ENCODE results near the gene TNIP1. TPM values are rescaled to one million over a fixed set of nuclear protein-coding genes. Genes with fewer than 3 reads are reported as not detected.

The TNIP1 gene
- total RNA-seq, 1 donor from 2014 or later, result 99.6 TPM

- H3K27ac ChIP-seq, result peak overlapping the region; percentile 93
- ATAC-seq, result no peak
- H3K36me3 ChIP-seq, result peaks cover 71% of the 10 kb centered on the region
- no peak for TF ChIP-seq CTCF (IDR thresholded peaks at IDR 0.05)
- peaks cover 79% of the 10 kb centered on the region for H3K4me1 ChIP-seq
- no peaks in the 10 kb centered on the region for H3K27me3 ChIP-seq (ENCODE audit: low read depth)
- peak overlapping the region; percentile 89 for H3K4me3 ChIP-seq
- no peak for DNase-seq
- intact Hi-C loops (cut with DNase I), result no loop called here
- H3K9me3 ChIP-seq, result no peaks in the 10 kb centered on the region
Measured at GRCh38 chr5:151024440-151025249, 56.2 kb downstream of the TNIP1 start.

GRCh38 chr5:151023651-151024050 is 57.2 kb downstream of the TNIP1 start:
- no peak for TF ChIP-seq CTCF (IDR thresholded peaks at IDR 0.05)
- Histone ChIP-seq H3K27me3 (ENCODE audit: low read depth) (no peaks in the 10 kb centered on the region), H3K27ac (peak overlapping the region; percentile 93), H3K36me3 (peaks cover 61% of the 10 kb centered on the region), H3K4me1 (peaks cover 77% of the 10 kb centered on the region), H3K9me3 (no peaks in the 10 kb centered on the region), H3K4me3 (peak overlapping the region; percentile 89)
- intact Hi-C loops (cut with DNase I), result no loop called here
- peak; percentile 68 for DNase-seq
- peak; percentile 1 to 13 for ATAC-seq

- H3K36me3 ChIP-seq, result peaks cover 55% of the 10 kb centered on the region
- H3K4me3 ChIP-seq, result peak overlapping the region; percentile 89
- DNase-seq (peak; percentile 55), ATAC-seq (peak; percentile 6 to 10)
- intact Hi-C loops (cut with DNase I), result no loop called here
- peak overlapping the region; percentile 93 for H3K27ac ChIP-seq
- no peaks in the 10 kb centered on the region for H3K27me3 ChIP-seq (ENCODE audit: low read depth)
- peaks cover 74% of the 10 kb centered on the region for H3K4me1 ChIP-seq
- no peaks in the 10 kb centered on the region for H3K9me3 ChIP-seq
- TF ChIP-seq CTCF (IDR thresholded peaks at IDR 0.05), result no peak
Measured at GRCh38 chr5:151023047-151023615, 57.7 kb downstream of the TNIP1 start.

- H3K9me3 ChIP-seq, result no peaks in the 10 kb centered on the region
- peak overlapping the region; percentile 93 for H3K27ac ChIP-seq
- H3K27me3 ChIP-seq (ENCODE audit: low read depth), result no peaks in the 10 kb centered on the region
- peak overlapping the region; percentile 89 for H3K4me3 ChIP-seq
- TF ChIP-seq CTCF (IDR thresholded peaks at IDR 0.05), result no peak
- peaks cover 50% of the 10 kb centered on the region for H3K36me3 ChIP-seq
- intact Hi-C loops (cut with DNase I), result no loop called here
- DNase-seq (no peak), ATAC-seq (no peak)
- H3K4me1 ChIP-seq, result peaks cover 68% of the 10 kb centered on the region
Measured at GRCh38 chr5:151022511-151023018, 58.3 kb downstream of the TNIP1 start.

- intact Hi-C loops (cut with DNase I), result no loop called here
- Histone ChIP-seq H3K9me3 (no peaks in the 10 kb centered on the region), H3K27me3 (ENCODE audit: low read depth) (no peaks in the 10 kb centered on the region), H3K4me1 (peaks cover 65% of the 10 kb centered on the region), H3K4me3 (peak overlapping the region; percentile 89), H3K27ac (peak overlapping the region; percentile 93), H3K36me3 (peaks cover 42% of the 10 kb centered on the region)
- no peak for TF ChIP-seq CTCF (IDR thresholded peaks at IDR 0.05)
- ATAC-seq, result no peak
- no peak for DNase-seq
Measured at GRCh38 chr5:151021746-151022145, 59.1 kb downstream of the TNIP1 start.

Measured in lower lobe of right lung (tissue), 2 donors.